GM18909 (cell line): ENCODE data around the gene ADAMTS5.

Experiments used
- ATAC-seq: cut with Tn5 transposase; IDR thresholded peaks from one replicate; pipeline ENCODE4 v1.9.1; 2021; ENCODE audit warnings: mild to moderate bottlenecking; ENCODE audit not compliant: unreplicated experiment, poor library complexity

The ADAMTS5 gene

GRCh38 chr21:26952374-26953066, 14.4 kb downstream of the ADAMTS5 start:
- no peak for ATAC-seq

GRCh38 chr21:26949830-26950229, 17.1 kb downstream of the ADAMTS5 start:
- ATAC-seq: no peak

- ATAC-seq: no peak
These were observed 18.7 kb downstream of the ADAMTS5 start for GRCh38 chr21:26948194-26948593.

- ATAC-seq: no peak
These were observed 20.0 kb downstream of the ADAMTS5 start for GRCh38 chr21:26946744-26947446.

GRCh38 chr21:26945916-26946675, 20.8 kb downstream of the ADAMTS5 start:
- no peak for ATAC-seq

- no peak for ATAC-seq
These were observed 23.0 kb downstream of the ADAMTS5 start for GRCh38 chr21:26943921-26944320.

GRCh38 chr21:26941421-26941820, 25.5 kb downstream of the ADAMTS5 start:
- no peak for ATAC-seq

- ATAC-seq: no peak
These were observed 27.2 kb downstream of the ADAMTS5 start for GRCh38 chr21:26939601-26940111.

- ATAC-seq: no peak
These were observed 30.2 kb downstream of the ADAMTS5 start for GRCh38 chr21:26936641-26937040.

- ATAC-seq: no peak
These were observed 30.9 kb downstream of the ADAMTS5 start for GRCh38 chr21:26935977-26936376.

GRCh38 chr21:26934383-26934782, 32.5 kb downstream of the ADAMTS5 start:
- no peak for ATAC-seq

GRCh38 chr21:26933448-26933847, 33.4 kb downstream of the ADAMTS5 start:
- ATAC-seq: no peak

GRCh38 chr21:26925636-26926035, 41.3 kb downstream of the ADAMTS5 start:
- ATAC-seq: no peak

GRCh38 chr21:26925122-26925521, 41.8 kb downstream of the ADAMTS5 start:
- no peak for ATAC-seq

GRCh38 chr21:26923986-26924385, 42.9 kb downstream of the ADAMTS5 start:
- no peak for ATAC-seq

- no peak for ATAC-seq
These were observed 46.8 kb downstream of the ADAMTS5 start for GRCh38 chr21:26920055-26920454.

GRCh38 chr21:26918323-26919079, 48.4 kb downstream of the ADAMTS5 start:
- ATAC-seq: no peak

- no peak for ATAC-seq
These were observed 50.1 kb downstream of the ADAMTS5 start for GRCh38 chr21:26916799-26917198.

- no peak for ATAC-seq
These were observed 52.3 kb downstream of the ADAMTS5 start for GRCh38 chr21:26914557-26914956.

- ATAC-seq: no peak
These were observed 54.4 kb downstream of the ADAMTS5 start for GRCh38 chr21:26912466-26912865.
